KMS-11 (cell line): ENCODE results near the gene ATAD3A.

Experiments
- H2AFZ ChIP-seq: fragments of 200-600 bp; sonication (generic); 2 replicates; pipeline ENCODE4 v1.6.1; 2016; ENCODE audit warnings: antibody characterized with exemption, mixed run types, low read depth
- H3K27ac ChIP-seq: fragments of 200-600 bp; sonication (generic); 2 replicates; pipeline ENCODE4 v1.6.1; 2016; ENCODE audit warnings: mild to moderate bottlenecking, mixed run types
- H3K27me3 ChIP-seq: fragments of 200-600 bp; sonication (generic); 2 replicates; pipeline ENCODE4 v1.6.1; 2017; ENCODE audit warnings: mild to moderate bottlenecking, low read depth, mixed run types, moderate library complexity; ENCODE audit not compliant: insufficient read depth
- H3K36me3 ChIP-seq: fragments of 200-600 bp; sonication (generic); 2 replicates; pipeline ENCODE4 v1.6.1; 2017; ENCODE audit warnings: mild to moderate bottlenecking, mixed run types; ENCODE audit not compliant: insufficient read depth
- H3K4me1 ChIP-seq: fragments of 200-600 bp; sonication (generic); 2 replicates; pipeline ENCODE4 v1.6.1; 2016; ENCODE audit warnings: mild to moderate bottlenecking, low read depth, mixed run types; ENCODE audit not compliant: poor library complexity, severe bottlenecking
- H3K4me2 ChIP-seq: fragments of 200-600 bp; sonication (generic); 2 replicates; pipeline ENCODE4 v1.7.0; 2016; ENCODE audit warnings: mild to moderate bottlenecking, mixed run types
- H3K4me3 ChIP-seq: fragments of 200-600 bp; sonication (generic); IDR thresholded peaks from 2 replicates; pipeline ENCODE4 v1.6.1; 2017; ENCODE audit warnings: low read depth, low read length, mixed read lengths; ENCODE audit not compliant: insufficient read depth
- H3K79me2 ChIP-seq: fragments of 200-600 bp; sonication (generic); 2 replicates; pipeline ENCODE4 v1.6.1; 2016; ENCODE audit warnings: low read depth, mixed run types; ENCODE audit not compliant: insufficient read depth
- H3K9ac ChIP-seq: fragments of 200-600 bp; sonication (generic); 2 replicates; pipeline ENCODE4 v1.6.1; 2016; ENCODE audit warnings: mild to moderate bottlenecking, mixed run types
- H4K20me1 ChIP-seq: fragments of 200-600 bp; sonication (generic); 2 replicates; pipeline ENCODE4 v1.6.1; 2016; ENCODE audit warnings: mild to moderate bottlenecking, mixed run types; ENCODE audit not compliant: insufficient read depth
- TF ChIP-seq, protein P1 (sequence below): fragments of 200-600 bp; sonication (generic); conservative IDR thresholded peaks from 2 replicates; pipeline ENCODE4 v1.6.1; 2017; ENCODE audit warnings: low read depth, mild to moderate bottlenecking, antibody characterized with exemption, low read length, moderate library complexity, mixed read lengths

Gene ATAD3A

GRCh38 chr1:1569341-1569740, 57.4 kb downstream of the ATAD3A start:
- TF ChIP-seq, protein P1, sequence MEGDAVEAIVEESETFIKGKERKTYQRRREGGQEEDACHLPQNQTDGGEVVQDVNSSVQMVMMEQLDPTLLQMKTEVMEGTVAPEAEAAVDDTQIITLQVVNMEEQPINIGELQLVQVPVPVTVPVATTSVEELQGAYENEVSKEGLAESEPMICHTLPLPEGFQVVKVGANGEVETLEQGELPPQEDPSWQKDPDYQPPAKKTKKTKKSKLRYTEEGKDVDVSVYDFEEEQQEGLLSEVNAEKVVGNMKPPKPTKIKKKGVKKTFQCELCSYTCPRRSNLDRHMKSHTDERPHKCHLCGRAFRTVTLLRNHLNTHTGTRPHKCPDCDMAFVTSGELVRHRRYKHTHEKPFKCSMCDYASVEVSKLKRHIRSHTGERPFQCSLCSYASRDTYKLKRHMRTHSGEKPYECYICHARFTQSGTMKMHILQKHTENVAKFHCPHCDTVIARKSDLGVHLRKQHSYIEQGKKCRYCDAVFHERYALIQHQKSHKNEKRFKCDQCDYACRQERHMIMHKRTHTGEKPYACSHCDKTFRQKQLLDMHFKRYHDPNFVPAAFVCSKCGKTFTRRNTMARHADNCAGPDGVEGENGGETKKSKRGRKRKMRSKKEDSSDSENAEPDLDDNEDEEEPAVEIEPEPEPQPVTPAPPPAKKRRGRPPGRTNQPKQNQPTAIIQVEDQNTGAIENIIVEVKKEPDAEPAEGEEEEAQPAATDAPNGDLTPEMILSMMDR: no peak
- Histone ChIP-seq H3K4me2 (no peak overlapping the region), H3K9ac (no peak overlapping the region), H3K79me2 (peaks cover 100% of the 10 kb centered on the region), H3K4me3 (no peak overlapping the region), H4K20me1 (peaks cover 27% of the 10 kb centered on the region), H2AFZ (no peak overlapping the region), H3K27ac (no peak overlapping the region), H3K4me1 (peaks cover 3% of the 10 kb centered on the region), H3K27me3 (no peaks in the 10 kb centered on the region), H3K36me3 (peaks cover 8% of the 10 kb centered on the region; the same call in 1 of the 2 replicates)

- Histone ChIP-seq H4K20me1 (peaks cover 9% of the 10 kb centered on the region; the same call in 1 of the 2 replicates), H3K4me3 (peak overlapping the region; percentile 19), H3K36me3 (0 out of 2 replicates have a peak, but pooled peaks cover 3% of the 10 kb centered on the region), H3K27me3 (peaks cover 27% of the 10 kb centered on the region), H3K4me2 (peak overlapping the region; percentile 38), H3K4me1 (peaks cover 3% of the 10 kb centered on the region), H3K9ac (peak overlapping the region; percentile 91), H3K79me2 (peaks cover 53% of the 10 kb centered on the region), H2AFZ (peak overlapping the region; percentile 62), H3K27ac (peak overlapping the region; percentile 78)
- TF ChIP-seq, protein P1: 0 out of 2 replicates have a peak, but pooled peaks have one; percentile 21
Measured at GRCh38 chr1:1573843-1574720, 62.1 kb downstream of the ATAD3A start.

- peaks cover 35% of the 10 kb centered on the region for H3K27me3 ChIP-seq
- H3K9ac ChIP-seq: peak within 1 kb of the TSS; percentile 91
- peak within 1 kb of the TSS; percentile 64 for H3K4me2 ChIP-seq
- H3K4me3 ChIP-seq: peak within 1 kb of the TSS; percentile 95
- peaks cover 3% of the 10 kb centered on the region; the same call in 1 of the 2 replicates for H4K20me1 ChIP-seq
- 0 out of 2 replicates have a peak, but pooled peaks cover 3% of the 10 kb centered on the region for H3K36me3 ChIP-seq
- peaks cover 44% of the 10 kb centered on the region for H3K79me2 ChIP-seq
- peaks cover 3% of the 10 kb centered on the region for H3K4me1 ChIP-seq
- peak within 1 kb of the TSS; percentile 62 for H2AFZ ChIP-seq
- peak within 1 kb of the TSS; percentile 78 for H3K27ac ChIP-seq
- TF ChIP-seq, protein P1: no peak
Measured at GRCh38 chr1:1574721-1575537, 63.0 kb downstream of the ATAD3A start, which contains the start of gene SSU72. Gene SSU72 (minus strand): TSS chr1:1574863. CDS start chr1:1574557, 306 bp downstream.

DNA sequence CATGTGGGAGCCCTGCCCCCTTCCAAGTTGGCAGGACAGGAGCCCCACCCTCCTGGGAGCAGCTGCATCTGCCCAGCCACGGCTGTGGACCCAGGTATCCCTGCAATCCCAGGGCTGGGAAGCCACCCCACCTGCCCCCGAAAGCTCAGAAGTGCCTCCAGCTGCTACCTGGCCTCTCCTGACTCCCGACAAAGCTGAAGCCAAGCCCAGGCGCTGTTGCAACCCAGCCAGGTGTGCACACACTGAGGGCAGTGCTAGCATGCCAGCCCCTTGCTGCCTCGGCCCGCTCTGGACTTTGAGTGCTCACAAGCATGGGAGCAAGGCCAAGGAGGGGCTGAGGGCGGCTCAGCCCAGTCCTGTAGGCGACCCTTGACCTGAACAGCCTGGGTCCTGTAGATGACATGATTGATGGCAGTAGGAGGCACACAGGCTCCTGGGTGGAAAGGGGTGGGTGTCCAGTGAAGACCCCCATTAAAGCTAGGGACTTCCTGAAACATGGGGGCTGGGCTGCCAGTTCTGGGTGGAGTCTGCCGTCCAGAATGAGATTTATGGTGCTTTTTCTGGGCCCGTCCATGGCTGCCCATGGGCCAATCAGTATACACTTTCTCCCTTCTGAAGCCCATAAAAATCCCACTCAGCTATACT, 65.5 kb downstream of the ATAD3A start:
- TF ChIP-seq, protein P1: no peak
- no peaks in the 10 kb centered on the region for H3K36me3 ChIP-seq
- peaks cover 19% of the 10 kb centered on the region for H3K79me2 ChIP-seq
- no peak overlapping the region for H2AFZ ChIP-seq
- no peak overlapping the region for H3K27ac ChIP-seq
- H3K9ac ChIP-seq: no peak overlapping the region
- H3K27me3 ChIP-seq: peaks cover 57% of the 10 kb centered on the region
- peaks cover 3% of the 10 kb centered on the region for H3K4me1 ChIP-seq
- no peak overlapping the region for H3K4me2 ChIP-seq
- H3K4me3 ChIP-seq: no peak overlapping the region
- H4K20me1 ChIP-seq: no peaks in the 10 kb centered on the region
